HG03439 (cell line): ENCODE data around the gene FBXO42.

Source experiments
- ATAC-seq: cut with Tn5 transposase; IDR thresholded peaks from one replicate; pipeline ENCODE4 v1.9.1; 2021; ENCODE audit warnings: mild to moderate bottlenecking, moderate library complexity; ENCODE audit not compliant: unreplicated experiment

FBXO42 gene

GRCh38 chr1:16244650-16245285 is 107.5 kb downstream of the FBXO42 start:
- no peak for ATAC-seq

DNA sequence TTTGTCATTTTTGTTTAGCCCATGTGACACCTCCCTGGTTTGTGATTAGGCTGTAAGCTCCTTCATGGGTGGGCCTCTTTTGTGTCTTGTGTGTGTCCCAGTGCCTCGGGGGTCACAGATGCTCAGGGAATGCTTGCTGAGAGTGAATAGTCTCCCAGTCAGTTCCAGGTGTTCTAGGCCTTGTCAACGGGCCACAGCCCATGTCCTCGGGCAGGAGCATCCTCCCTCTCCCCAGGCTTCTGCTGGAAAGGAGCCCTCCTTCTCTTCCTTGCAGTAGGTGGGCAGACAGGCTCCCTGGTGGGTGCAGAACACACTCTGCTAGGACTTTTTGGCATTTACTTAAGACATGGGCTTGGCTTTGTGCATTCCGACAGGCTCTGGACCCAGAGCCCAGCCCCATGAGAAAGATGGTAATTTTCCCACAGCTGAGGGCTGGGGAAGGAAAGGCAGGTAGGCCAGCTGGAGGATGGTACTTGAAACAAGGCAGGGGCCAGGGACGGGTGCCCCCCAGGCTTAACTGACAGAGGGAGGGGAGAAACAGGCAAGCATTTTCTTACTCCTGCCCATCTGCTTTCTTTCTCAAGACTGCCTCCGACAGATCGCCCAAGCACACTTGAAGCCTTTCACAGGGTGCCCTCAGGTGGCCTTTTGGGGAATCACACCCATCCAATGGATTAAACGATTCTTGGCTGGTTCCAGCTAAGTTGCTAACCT is 108.2 kb downstream of the FBXO42 start:
- no peak for ATAC-seq

- ATAC-seq, result no peak
These were observed 109.1 kb downstream of the FBXO42 start for GRCh38 chr1:16243215-16243610.

GRCh38 chr1:16242556-16243214 is 109.6 kb downstream of the FBXO42 start:
- ATAC-seq, result no peak

- no peak for ATAC-seq
These were observed 111.0 kb downstream of the FBXO42 start for GRCh38 chr1:16241221-16241708.

DNA sequence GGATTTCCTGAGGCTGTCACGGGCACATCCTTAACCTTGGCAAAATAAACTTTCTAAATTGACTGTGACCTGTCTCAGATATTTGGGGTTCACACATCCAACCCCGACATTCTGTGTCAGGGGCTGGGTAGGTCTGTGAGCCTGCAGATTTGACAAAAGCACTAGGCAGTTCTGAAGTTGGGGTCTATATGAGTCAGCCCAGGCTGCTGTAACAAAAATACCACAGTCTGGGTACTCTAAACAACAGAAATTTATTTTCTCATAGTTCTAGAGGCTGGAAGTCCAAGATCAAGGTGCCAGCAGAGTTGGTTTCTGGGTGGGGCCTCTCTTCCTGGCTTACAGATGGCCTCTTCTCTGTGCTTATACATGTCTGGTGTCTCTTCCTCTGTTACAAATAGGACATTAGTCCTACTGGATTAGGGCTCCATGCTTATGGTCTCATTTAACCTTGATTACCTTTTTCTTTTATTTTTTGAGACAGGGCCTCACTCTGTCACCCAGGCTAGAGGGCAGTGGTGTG is 112.2 kb downstream of the FBXO42 start:
- ATAC-seq, result no peak

DNA sequence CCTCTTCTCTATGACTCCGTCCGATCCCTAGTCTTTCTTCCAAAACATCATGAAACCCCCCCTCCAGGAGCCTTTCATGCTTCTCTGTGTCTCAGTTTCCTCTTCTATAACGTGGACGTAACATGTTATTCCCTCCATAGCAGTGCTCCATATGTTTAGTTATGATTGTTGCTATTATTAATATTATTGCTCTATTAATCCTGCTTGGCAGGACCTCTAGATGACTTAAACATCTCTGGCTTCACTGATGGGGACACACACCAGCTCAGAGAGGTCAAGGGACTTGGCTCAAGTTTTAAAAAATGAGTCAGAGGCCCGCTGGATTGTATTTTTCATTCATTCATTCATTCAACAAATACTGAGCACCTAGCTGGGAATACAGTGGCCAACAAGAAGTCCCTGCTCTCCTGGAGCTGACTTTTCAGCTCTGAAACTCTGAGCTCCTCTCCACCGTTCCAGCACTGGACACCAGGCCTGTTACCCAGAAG is 114.9 kb downstream of the FBXO42 start:
- no peak for ATAC-seq

DNA sequence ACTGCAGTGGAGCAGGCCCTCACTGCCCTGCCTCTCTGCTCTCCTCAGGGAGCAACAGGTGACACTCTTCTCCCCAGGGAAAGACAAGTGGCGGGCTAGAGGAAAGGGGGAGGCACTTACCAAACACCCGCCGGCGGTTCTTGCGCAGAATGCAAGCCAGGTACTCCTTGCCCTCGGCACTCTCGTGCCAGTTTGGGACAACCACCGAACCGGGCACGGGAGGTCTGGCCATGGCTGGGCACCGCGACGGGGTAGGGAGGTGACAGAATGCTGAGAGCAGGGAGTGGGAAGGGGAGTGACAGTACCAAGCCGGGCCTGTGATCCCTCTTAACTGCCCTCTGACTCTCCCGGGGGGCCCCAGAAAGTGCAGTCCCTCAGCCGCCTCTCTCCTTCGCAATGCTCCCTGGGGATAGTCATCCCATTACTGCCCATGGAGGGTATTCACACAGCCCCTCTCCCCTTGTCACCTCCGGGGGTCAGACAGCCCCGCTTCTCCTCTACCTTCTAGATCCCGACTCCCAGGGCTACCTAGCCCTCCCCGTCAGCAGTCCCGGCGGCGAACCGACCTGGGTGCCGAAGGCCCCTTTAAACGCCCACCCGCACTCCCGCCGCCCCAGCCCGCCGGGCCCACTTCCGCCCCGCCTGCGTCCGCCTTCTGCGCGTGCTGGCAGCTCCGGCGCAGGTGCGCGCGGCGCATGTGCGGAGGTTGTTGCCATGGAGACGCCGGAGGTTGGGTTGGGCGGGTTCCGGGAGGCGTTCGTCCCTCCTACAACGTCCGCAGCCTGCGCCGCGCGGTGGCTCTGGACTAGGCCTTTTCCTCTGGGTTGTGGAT is 115.6 kb downstream of the FBXO42 start, which contains the start of gene CPLANE2:
Gene CPLANE2, minus strand, starts transcription at position 673 of the 832 bp plus-strand sequence. Its CDS starts 441 bp downstream, at position 232.
- peak; percentile 78 for ATAC-seq

DNA sequence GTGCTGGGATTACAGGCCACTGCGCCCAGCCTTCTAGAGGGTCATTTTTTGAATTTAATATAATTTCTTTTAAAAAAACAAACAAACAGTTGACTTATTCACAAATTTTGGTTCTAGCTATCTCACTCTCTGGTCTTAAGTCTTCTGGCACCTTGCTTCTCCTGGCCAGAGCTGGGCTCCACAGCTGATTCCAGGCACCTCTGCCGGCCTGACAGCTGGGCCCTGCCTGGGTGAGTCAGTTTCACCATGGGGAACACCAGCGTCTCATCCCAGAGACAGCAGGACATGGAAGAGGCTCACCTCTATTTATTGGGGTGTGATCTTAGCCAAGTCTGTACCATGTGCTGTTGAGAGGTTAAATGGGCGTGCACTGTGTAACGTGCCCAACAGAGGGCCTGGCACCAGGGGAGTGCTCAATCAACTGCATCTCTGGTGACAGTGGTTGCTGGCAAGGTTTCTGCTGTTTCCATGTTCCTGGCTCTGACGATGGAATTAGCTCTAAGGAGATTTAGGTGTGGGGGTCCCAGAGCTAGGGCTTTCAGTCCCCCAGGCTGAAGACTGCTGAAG is 116.3 kb downstream of the FBXO42 start:
- ATAC-seq, result peak; percentile 28

GRCh38 chr1:16235347-16235746 is 116.9 kb downstream of the FBXO42 start:
- no peak for ATAC-seq

DNA sequence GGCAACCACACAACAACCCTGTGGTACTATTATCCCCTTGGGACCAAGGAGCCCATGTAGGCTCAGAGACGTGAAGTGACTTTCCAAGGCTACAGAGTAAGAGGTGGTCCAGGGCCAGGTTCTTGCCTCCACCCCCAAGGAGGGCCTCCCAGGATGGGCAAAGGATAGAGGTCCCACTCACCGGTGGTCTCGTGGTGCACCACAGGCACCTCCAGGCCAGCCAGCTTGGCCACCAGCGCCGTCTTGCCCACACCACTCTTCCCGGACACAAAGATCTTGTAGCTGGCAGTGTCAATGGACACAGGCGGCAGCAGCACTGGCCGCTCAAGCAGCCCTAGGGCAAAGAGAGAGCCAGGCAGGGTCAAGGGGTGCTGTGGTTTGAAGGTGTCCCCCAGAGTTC is 118.8 kb downstream of the FBXO42 start:
- ATAC-seq, result no peak

GRCh38 chr1:16232316-16232710 is 120.0 kb downstream of the FBXO42 start:
- no peak for ATAC-seq

GRCh38 chr1:16231331-16232315 is 120.7 kb downstream of the FBXO42 start:
- ATAC-seq, result no peak

- no peak for ATAC-seq
These were observed 121.5 kb downstream of the FBXO42 start for GRCh38 chr1:16230744-16231143.

- no peak for ATAC-seq
These were observed 122.1 kb downstream of the FBXO42 start for GRCh38 chr1:16229976-16230740.

- ATAC-seq, result no peak
These were observed 125.6 kb downstream of the FBXO42 start for GRCh38 chr1:16226490-16227179.

DNA sequence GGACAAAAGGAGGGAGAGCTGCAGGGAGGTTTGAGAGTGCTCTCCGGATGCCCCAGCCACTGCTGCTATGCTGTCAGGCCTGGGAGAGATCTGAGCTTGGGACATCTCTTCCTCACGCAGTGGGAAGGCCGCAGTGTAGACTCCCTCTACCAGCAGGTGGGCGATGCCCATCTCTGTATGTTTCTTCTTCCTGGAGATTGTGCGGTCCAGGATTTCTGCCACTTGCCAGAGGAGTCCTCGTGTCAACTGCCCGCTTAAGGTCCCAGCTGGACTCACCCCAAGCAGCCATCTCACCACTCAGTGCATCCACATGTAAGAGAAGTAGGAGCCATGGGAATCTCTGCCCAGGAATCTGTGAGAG is 126.2 kb downstream of the FBXO42 start:
- no peak for ATAC-seq

DNA sequence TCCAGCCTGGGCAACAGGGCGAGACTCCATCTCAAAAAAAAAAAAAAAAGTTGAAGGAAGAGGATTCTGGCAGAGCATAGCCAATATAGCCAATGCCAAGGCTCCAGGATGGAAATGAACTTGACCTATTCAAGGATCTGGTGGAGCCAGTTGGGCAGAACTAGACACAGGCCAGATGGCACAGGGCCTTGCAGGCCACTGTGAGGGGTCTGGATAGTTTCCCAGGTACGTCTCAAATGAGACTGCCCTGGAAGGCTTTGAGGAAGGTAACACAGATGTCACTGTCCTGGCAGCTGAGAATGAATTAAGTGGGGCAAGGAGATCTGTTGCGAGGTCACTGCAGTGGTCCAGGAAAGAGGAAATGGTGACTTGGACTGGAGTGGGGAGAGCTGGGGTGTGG is 127.8 kb downstream of the FBXO42 start:
- no peak for ATAC-seq
